MM.1S (cell line): ENCODE results near the gene SEC24D.

Experiments
- EZH2 ChIP-seq: fragments of 300-600 bp; sonication (generic); optimal IDR thresholded peaks from 2 replicates; pipeline ENCODE3; 2017; ENCODE audit warnings: low read depth, mild to moderate bottlenecking, antibody characterized with exemption, low read length, mixed read lengths
- TF ChIP-seq, protein P1 (sequence below): fragments of 300-600 bp; sonication (generic); IDR thresholded peaks from 2 replicates; pipeline ENCODE4 v1.5.1; 2016; ENCODE audit warnings: antibody characterized with exemption, low read length, mixed read lengths

DNA sequence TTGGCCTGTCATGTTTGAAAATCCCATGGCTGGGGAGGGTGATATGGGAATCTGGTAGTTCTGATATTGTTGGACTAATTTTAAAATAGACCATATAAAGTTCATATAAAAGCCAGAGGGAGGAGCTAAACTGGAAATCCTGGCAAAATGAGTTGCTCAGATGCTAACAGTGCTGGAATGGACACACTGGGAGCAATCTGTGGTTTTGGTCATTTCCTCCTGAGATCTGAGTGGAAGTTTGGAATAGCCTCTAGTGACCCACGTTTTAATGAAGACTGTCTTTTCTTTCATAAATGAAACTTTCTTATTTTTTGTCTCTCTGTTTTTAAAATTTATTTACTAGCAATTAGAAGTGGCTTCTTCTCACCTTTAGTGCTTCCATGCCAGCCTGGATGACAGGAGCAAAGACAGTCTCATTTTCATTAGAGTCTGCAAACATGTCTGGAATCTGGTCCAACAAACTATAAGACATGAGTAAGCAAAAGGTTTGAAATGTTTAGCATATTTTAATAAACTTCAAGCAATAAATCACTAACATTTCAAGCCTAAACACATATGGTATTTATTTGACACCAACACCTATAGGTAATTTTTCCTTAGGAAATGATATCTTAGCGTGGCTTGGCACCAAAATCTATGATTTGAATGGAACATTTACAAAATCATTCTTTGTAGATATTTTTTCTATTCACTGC lies 84.2 kb downstream of the SEC24D start:
- TF ChIP-seq, protein P1, sequence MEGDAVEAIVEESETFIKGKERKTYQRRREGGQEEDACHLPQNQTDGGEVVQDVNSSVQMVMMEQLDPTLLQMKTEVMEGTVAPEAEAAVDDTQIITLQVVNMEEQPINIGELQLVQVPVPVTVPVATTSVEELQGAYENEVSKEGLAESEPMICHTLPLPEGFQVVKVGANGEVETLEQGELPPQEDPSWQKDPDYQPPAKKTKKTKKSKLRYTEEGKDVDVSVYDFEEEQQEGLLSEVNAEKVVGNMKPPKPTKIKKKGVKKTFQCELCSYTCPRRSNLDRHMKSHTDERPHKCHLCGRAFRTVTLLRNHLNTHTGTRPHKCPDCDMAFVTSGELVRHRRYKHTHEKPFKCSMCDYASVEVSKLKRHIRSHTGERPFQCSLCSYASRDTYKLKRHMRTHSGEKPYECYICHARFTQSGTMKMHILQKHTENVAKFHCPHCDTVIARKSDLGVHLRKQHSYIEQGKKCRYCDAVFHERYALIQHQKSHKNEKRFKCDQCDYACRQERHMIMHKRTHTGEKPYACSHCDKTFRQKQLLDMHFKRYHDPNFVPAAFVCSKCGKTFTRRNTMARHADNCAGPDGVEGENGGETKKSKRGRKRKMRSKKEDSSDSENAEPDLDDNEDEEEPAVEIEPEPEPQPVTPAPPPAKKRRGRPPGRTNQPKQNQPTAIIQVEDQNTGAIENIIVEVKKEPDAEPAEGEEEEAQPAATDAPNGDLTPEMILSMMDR: no peak
- no peak for TF ChIP-seq EZH2
